ENCODE data around the gene GHITM.
"Not testable (repeated sequence)": the region's sequence is repeated elsewhere in the genome, so short reads cannot be mapped to it uniquely, and the experiment has no call there.

GHITM gene

GRCh38 chr10:84159076-84159685 is 19.9 kb downstream of the GHITM start:
- Mint-ChIP-seq H3K27me3 (peaks cover 4% of the 10 kb centered on the region), H3K4me3 (no peak overlapping the region), H3K36me3 (ENCODE audit: low read depth) (peaks cover 17% of the 10 kb centered on the region), H3K27ac (no peak overlapping the region), H3K9me3 (no peaks in the 10 kb centered on the region), H3K4me1 (ENCODE audit: low read depth) (peaks cover 32% of the 10 kb centered on the region)

- Mint-ChIP-seq H3K9me3 (no peaks in the 10 kb centered on the region), H3K27me3 (peaks cover 4% of the 10 kb centered on the region), H3K36me3 (ENCODE audit: low read depth) (peaks cover 2% of the 10 kb centered on the region), H3K27ac (no peak overlapping the region), H3K4me3 (no peak overlapping the region), H3K4me1 (ENCODE audit: low read depth) (peaks cover 32% of the 10 kb centered on the region)
Measured at GRCh38 chr10:84160663-84161362, 21.5 kb downstream of the GHITM start.

GRCh38 chr10:84163996-84164395 is 24.7 kb downstream of the GHITM start:
- Mint-ChIP-seq H3K4me1 (ENCODE audit: low read depth) (peaks cover 6% of the 10 kb centered on the region), H3K27me3 (peaks cover 4% of the 10 kb centered on the region), H3K27ac (no peak overlapping the region), H3K36me3 (ENCODE audit: low read depth) (no peaks in the 10 kb centered on the region), H3K9me3 (no peaks in the 10 kb centered on the region), H3K4me3 (no peak overlapping the region)

- H3K4me3 Mint-ChIP-seq = no peak overlapping the region
- no peak overlapping the region for H3K27ac Mint-ChIP-seq
- H3K4me1 Mint-ChIP-seq (ENCODE audit: low read depth) = peaks cover 2% of the 10 kb centered on the region
- H3K9me3 Mint-ChIP-seq = no peaks in the 10 kb centered on the region
- H3K27me3 Mint-ChIP-seq = peaks cover 4% of the 10 kb centered on the region
- H3K36me3 Mint-ChIP-seq (ENCODE audit: low read depth) = no peaks in the 10 kb centered on the region
Measured at GRCh38 chr10:84164442-84164841, 25.1 kb downstream of the GHITM start.

- Mint-ChIP-seq H3K27ac (no peak overlapping the region), H3K4me3 (no peak overlapping the region), H3K4me1 (ENCODE audit: low read depth) (no peaks in the 10 kb centered on the region), H3K36me3 (ENCODE audit: low read depth) (no peaks in the 10 kb centered on the region), H3K27me3 (peaks cover 4% of the 10 kb centered on the region), H3K9me3 (no peaks in the 10 kb centered on the region)
Measured at GRCh38 chr10:84166620-84167288, 27.4 kb downstream of the GHITM start.

GRCh38 chr10:84167289-84167653 is 28.0 kb downstream of the GHITM start:
- H3K9me3 Mint-ChIP-seq; H3K36me3 Mint-ChIP-seq (ENCODE audit: low read depth); H3K4me3 Mint-ChIP-seq; H3K4me1 Mint-ChIP-seq (ENCODE audit: low read depth); H3K27me3 Mint-ChIP-seq; H3K27ac Mint-ChIP-seq: not testable (repeated sequence)

- not testable (repeated sequence) for H3K36me3 Mint-ChIP-seq (ENCODE audit: low read depth); H3K4me1 Mint-ChIP-seq (ENCODE audit: low read depth); H3K4me3 Mint-ChIP-seq; H3K27ac Mint-ChIP-seq; H3K27me3 Mint-ChIP-seq; H3K9me3 Mint-ChIP-seq
Measured at GRCh38 chr10:84168382-84168781, 29.1 kb downstream of the GHITM start.

- H3K4me3 Mint-ChIP-seq = peak overlapping the region; percentile 10
- H3K36me3 Mint-ChIP-seq (ENCODE audit: low read depth); H3K27me3 Mint-ChIP-seq; H3K9me3 Mint-ChIP-seq; H3K4me1 Mint-ChIP-seq (ENCODE audit: low read depth): not testable (repeated sequence)
- peak overlapping the region; percentile 21 for H3K27ac Mint-ChIP-seq
Measured at GRCh38 chr10:84171237-84171636, 31.9 kb downstream of the GHITM start.

- not testable (repeated sequence) for H3K9me3 Mint-ChIP-seq; H3K4me3 Mint-ChIP-seq; H3K4me1 Mint-ChIP-seq (ENCODE audit: low read depth); H3K36me3 Mint-ChIP-seq (ENCODE audit: low read depth); H3K27me3 Mint-ChIP-seq; H3K27ac Mint-ChIP-seq
Measured at GRCh38 chr10:84171700-84172466, 32.6 kb downstream of the GHITM start.

GRCh38 chr10:84172467-84173356 is 33.4 kb downstream of the GHITM start:
- H3K4me1 Mint-ChIP-seq (ENCODE audit: low read depth) = peaks cover 10% of the 10 kb centered on the region
- no peaks in the 10 kb centered on the region for H3K27me3 Mint-ChIP-seq
- no peaks in the 10 kb centered on the region for H3K9me3 Mint-ChIP-seq
- H3K27ac Mint-ChIP-seq = no peak overlapping the region
- H3K36me3 Mint-ChIP-seq (ENCODE audit: low read depth) = no peaks in the 10 kb centered on the region
- H3K4me3 Mint-ChIP-seq = no peak overlapping the region

GRCh38 chr10:84173501-84173929 is 34.2 kb downstream of the GHITM start, which contains the start of gene GPR15LG:
Gene GPR15LG, plus strand, starts transcription at chr10:84173801. Its CDS starts 51 bp downstream, at chr10:84173852.
- Mint-ChIP-seq H3K9me3 (no peaks in the 10 kb centered on the region), H3K4me1 (ENCODE audit: low read depth) (peaks cover 10% of the 10 kb centered on the region), H3K4me3 (no peak within 1 kb of the TSS), H3K27ac (no peak within 1 kb of the TSS), H3K36me3 (ENCODE audit: low read depth) (no peaks in the 10 kb centered on the region), H3K27me3 (no peaks in the 10 kb centered on the region)

GRCh38 chr10:84175436-84175835 is 36.1 kb downstream of the GHITM start:
- Mint-ChIP-seq H3K4me3 (no peak overlapping the region), H3K4me1 (ENCODE audit: low read depth) (peaks cover 10% of the 10 kb centered on the region), H3K36me3 (ENCODE audit: low read depth) (no peaks in the 10 kb centered on the region), H3K27ac (no peak overlapping the region), H3K27me3 (no peaks in the 10 kb centered on the region), H3K9me3 (no peaks in the 10 kb centered on the region)

GRCh38 chr10:84176351-84176750 is 37.0 kb downstream of the GHITM start:
- Mint-ChIP-seq H3K36me3 (ENCODE audit: low read depth) (no peaks in the 10 kb centered on the region), H3K9me3 (no peaks in the 10 kb centered on the region), H3K27ac (peak overlapping the region; percentile 9), H3K4me3 (no peak overlapping the region), H3K4me1 (ENCODE audit: low read depth) (peaks cover 10% of the 10 kb centered on the region), H3K27me3 (no peaks in the 10 kb centered on the region)

GRCh38 chr10:84176836-84177474 is 37.6 kb downstream of the GHITM start:
- H3K36me3 Mint-ChIP-seq (ENCODE audit: low read depth) = no peaks in the 10 kb centered on the region
- H3K4me3 Mint-ChIP-seq = no peak overlapping the region
- no peaks in the 10 kb centered on the region for H3K27me3 Mint-ChIP-seq
- peak overlapping the region; percentile 9 for H3K27ac Mint-ChIP-seq
- peaks cover 10% of the 10 kb centered on the region for H3K4me1 Mint-ChIP-seq (ENCODE audit: low read depth)
- H3K9me3 Mint-ChIP-seq = no peaks in the 10 kb centered on the region

Data from stimulated activated naive CD8-positive, alpha-beta T cell treated with anti-CD3 and anti-CD28 coated beads, Interleukin-15, Interleukin-2, amounts not matched to agents 100 ng/mL and 50 ng/mL, for 24 hours (primary cell).